GM19025 (cell line): ENCODE measurements around the gene FEM1B.
A peak's percentile ranks its signal among the peaks of the same experiment; 100 is the strongest.

Experiments
- ATAC-seq: cut with Tn5 transposase; IDR thresholded peaks from one replicate; pipeline ENCODE4 v1.9.1; 2021; ENCODE audit warnings: mild to moderate bottlenecking, low read depth, moderate library complexity; ENCODE audit not compliant: unreplicated experiment

The FEM1B gene

GRCh38 chr15:68256675-68257450, 20.7 kb upstream of the FEM1B start:
- peak; percentile 49 for ATAC-seq

GRCh38 chr15:68258692-68259091, 18.9 kb upstream of the FEM1B start:
- no peak for ATAC-seq

- no peak for ATAC-seq
Measured at GRCh38 chr15:68259883-68260282, 17.7 kb upstream of the FEM1B start.

GRCh38 chr15:68261241-68261640, 16.3 kb upstream of the FEM1B start:
- no peak for ATAC-seq

DNA sequence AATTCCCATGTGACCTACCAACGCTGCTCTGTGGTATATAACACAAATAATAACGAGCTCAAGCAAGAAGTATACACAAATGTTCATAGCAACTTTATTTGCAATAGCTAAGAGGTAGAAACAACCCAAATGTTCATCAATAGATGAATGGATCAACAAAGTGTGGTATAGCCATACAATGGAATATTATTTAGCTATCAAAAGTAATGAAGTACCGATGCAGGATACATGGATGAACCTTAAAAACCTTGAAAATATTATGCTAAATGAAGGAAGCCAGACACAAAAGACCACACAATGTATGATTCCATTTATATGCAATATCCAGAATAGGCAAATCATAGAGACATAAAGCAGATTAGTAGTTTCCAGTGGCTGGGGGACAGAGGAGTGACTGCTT, 15.6 kb upstream of the FEM1B start:
- ATAC-seq, result no peak

- ATAC-seq, result no peak
Measured at GRCh38 chr15:68262514-68263356, 14.8 kb upstream of the FEM1B start.

DNA sequence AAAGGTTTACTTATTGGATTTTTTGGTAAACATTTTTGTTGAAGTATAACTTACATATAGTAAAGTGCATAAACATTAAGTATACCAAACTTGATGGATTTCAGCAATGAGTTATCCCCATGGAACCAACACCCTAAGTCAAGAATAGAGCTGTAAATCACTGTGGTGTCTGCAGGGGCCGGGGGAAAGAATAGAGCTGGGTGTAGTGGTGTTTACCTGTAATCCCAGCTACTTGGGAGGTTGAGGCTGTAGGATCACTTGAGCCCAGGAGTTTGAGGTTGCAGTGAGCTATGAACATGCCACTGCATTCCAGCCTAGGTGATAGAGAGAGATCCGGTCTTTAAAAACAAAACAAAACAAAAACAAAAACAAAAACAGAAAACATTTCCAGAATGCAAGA, 13.3 kb upstream of the FEM1B start:
- ATAC-seq, result no peak

DNA sequence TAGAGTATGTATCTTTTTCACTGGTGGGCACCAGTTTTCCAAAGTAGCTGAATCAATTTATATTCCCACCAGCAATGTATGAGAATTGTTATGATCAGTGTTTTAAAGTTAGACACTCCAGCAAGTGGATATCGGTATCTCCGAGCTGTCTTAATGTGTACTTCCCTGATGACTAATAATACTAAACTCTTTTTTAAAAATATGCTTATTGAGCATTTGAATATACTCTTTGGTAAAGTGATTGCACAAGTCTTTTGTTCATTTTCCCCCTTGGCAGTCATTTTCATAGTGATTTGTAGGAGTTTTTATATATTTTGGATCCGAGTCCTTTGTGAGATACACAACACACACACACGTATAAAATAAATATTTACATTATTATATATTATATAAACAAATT, 12.5 kb upstream of the FEM1B start:
- ATAC-seq, result no peak

DNA sequence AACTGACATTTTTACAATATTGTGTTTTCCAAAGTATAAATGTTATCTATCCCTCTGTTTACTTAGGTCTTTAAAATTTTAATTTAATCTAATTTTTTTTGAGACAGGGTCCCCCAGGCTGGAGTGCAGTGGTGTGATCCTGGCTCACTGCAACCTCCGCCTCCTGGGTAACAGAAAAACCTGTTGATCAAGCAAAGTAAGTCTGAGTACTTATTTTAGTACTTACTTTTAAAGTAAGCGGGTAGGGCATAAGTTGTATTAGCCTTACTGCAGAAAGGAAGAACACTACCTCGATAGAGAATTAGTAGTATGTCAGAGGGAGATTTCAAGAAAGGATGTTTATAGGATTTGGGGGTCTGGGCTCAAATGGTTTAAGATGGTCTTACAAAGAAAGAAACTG, 11.9 kb upstream of the FEM1B start:
- no peak for ATAC-seq

GRCh38 chr15:68268405-68268804, 9.1 kb upstream of the FEM1B start:
- no peak for ATAC-seq

DNA sequence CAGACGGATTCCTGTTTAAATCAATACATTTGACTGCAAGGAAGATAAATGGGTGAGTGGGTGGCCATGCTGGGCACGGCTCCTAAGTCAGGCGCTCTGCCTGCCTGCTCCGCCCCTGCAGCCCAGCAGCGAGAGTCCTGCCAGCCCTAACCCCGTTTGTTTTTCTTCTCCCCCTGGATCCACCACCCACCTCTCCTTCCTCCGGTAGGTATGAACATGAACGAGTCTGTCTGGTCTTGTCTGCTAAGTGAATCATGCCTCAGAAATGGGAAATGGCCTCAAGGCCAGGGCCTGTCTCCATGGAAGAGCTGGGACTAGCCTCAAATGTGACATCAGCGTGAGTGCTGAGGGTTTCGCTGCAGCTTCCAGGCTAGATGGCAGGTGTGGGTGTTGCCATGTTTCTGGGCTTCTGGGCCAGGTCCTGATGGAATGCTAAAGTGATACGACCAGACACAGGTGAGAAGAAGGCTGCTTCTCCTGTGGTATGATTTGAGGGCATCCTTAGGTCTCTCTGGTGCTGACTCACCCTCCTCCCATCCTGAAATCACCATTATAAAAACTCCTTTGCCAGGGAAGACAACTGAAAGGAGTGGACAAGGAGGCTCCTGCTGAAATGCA, 5.6 kb upstream of the FEM1B start:
- ATAC-seq, result no peak

DNA sequence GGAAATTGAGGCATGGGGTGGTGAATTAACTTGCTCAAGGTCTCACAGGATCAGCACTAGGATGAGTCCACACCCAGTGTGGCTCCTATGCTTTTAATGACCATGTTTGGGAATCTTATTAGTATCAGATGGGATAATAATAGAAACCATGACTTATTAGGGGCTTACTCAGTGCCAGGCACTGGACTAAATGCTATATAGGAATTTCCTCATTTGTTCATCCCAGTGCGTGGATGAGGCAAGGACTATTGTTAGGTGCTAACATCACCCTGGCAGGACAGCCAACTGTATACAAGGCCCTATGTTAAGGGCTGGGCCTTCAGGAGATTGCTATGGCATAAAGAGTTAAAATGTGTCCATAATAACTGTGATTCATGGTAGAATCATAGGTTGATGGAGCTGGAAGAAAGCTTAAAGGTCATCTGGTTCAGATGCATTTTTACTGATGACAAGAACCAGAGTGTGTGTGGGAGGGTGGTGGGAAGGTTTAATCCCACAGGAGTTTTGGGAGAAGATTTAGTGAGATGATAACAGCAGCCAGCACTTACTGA, 4.7 kb upstream of the FEM1B start:
- ATAC-seq, result no peak

- no peak for ATAC-seq
Measured at GRCh38 chr15:68274201-68274848, 3.2 kb upstream of the FEM1B start.

DNA sequence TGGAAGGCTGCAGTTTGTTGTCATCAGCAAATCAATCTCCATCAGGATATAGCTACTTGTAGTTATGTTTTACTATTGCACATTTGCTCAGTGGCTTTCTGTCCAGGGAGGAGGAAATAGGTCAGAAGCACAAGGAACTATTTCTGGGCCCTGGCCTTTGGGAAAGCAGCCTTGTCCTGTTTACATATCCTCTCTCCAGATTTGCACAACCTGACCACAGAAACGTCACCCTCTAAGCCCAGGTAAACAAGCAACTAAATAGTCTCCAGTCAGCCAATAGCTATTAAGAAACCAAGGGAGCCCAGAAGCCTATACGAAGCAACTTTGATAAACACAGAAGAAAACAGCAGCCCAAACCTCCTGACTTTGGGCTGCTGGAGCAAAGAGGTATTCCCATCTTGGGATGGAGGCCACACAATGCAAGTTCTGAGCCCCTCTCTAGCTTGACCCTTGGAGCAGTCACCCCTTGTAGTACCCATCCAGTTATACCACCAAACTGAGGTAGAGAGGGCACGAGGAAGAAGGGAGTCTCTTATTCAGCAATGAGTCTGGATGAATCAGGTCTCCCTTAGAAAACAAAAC, 2.3 kb upstream of the FEM1B start:
- ATAC-seq, result no peak

- ATAC-seq, result no peak
Measured at GRCh38 chr15:68276668-68277067, 877 bp upstream of the FEM1B start.

DNA sequence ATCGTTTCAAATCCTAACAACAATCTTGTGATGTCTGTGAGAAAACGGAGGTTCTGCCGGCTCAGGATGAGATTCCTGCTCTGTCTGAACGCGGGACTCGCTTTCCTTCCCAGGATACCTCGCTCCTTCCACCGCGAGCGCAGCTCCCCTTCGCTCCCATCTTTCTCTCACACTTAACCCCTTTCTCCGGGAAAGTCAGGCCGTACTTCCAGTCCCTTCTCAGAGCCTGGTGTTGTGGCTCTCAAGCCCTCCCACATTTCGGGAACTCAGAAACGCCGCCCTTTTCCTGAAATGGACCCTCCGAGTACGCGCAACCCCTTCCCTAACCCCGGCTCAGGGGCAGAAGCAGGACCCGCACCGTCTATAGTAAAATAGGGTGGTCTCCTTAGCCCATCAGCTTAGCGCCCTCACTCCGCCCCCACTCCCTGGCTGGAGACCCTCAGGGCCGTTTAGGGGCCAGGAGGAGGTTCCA, 378 bp upstream of the FEM1B start:
- ATAC-seq, result no peak

DNA sequence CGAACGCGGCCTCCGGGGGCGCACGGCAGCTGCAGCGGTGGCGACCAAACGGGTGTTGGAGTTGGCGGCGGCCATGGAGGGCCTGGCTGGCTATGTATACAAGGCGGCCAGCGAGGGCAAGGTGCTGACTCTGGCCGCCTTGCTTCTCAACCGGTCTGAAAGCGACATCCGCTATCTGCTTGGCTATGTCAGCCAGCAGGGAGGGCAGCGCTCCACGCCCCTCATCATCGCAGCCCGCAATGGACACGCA, 725 bp downstream of the FEM1B start:
- no peak for ATAC-seq

DNA sequence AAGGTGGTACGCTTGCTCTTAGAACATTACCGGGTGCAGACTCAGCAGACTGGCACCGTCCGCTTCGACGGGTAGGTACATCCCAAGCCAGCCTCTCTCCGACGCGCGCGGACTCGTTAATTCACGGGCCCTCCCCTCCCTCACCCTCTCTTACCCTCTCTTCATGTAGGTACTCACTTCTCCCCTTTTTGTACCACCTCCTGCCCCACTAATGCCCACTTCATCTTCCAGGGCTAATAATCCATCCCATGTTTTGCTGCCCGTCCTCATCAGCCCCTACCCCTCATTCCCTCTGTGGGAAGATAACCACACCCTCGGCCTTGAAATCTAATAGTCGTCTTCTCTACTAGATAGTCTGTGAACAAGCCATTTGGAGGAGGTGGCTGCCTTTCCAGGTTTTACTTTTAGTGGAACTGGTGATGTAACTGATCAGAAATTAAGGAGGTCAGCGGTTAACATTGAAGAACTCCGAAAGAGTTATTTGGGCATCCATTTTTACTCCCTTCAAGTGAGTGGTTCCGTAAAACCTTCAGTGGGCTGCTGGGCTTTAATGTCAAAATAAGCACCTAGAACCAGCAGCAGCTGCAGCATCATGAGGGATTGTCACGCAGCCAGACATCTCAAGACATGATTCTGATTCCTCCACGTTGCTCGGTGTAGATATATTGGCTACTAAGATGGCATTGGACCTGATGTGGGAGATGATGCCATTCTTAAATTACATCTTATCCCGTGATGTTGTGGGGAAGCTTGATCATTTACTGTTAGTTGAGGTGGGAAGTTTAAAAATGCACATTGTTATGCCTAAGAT, 1.3 kb downstream of the FEM1B start:
- no peak for ATAC-seq
